Stimulated activated CD4-positive, alpha-beta T cell treated with anti-CD3 and anti-CD28 coated beads, TNF-alpha, amount 100 ng/mL, for 1 hour (primary cell): Measurements from ENCODE around the gene DEDD2.

Source experiments
- DNase-seq, 3 donors: peaks; one replicate each; pipeline ENCODE4 v3.0.0-alpha.2; 2020; ENCODE audit warnings: low read depth in 3 of 3, low spot score in 1 of 3

Gene DEDD2

DNA sequence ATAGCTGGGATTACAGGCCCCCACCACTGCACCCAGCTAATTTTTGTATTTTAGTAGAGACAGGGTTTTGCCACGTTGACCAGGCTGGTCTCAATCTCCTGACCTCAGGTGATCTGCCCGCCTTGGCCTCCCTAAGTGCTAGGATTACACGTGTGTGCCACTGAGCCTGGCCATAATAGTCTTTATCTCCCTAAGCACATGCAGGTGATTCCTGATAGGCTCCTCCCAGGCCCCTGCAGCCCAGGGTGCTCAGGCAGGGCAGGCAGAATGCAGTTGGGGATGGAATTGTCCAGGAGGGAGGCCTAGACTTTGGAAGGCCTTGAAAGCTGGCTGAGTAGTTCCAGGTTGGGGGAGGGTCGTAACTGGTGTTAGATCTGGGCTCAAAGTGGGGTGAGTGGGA is 11.2 kb upstream of the DEDD2 start:
- DNase-seq, result no peak

DNA sequence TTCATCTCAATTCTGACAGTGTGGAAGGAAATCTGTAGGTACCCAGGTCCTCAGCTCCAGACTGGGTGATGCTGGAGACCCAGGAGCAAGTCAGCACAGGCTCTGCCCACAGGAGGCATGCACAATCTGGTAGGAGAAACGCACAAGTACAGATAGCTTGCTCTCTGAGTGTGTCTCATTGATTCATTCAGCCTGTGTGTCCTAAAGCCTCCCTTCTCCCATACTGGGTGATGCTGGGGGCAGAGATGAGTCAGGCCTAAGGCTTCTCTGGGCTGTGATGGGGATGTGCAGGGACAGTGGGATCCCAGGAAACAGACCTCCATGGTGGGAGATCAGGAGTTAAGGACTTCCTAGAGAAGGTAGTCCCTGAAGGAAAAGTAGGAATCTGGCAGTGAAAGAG is 9.4 kb upstream of the DEDD2 start:
- no peak for DNase-seq

DNA sequence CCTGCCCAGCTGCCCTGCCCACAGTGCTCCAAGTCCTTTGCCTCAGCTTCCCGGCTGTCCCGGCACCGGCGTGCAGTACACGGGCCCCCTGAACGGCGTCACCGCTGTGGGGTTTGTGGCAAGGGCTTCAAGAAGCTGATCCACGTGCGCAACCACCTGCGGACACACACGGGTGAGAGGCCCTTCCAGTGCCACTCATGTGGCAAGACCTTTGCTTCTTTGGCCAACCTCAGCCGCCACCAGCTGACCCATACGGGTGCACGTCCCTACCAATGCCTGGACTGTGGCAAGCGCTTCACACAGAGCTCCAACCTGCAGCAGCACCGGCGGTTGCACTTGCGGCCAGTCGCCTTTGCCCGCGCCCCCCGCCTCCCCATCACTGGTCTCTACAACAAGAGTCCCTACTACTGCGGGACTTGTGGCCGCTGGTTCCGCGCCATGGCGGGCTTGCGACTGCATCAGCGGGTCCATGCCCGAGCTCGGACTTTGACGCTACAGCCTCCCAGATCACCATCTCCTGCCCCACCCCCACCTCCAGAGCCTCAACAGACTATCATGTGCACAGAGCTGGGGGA is 8.3 kb upstream of the DEDD2 start:
- DNase-seq, result no peak

DNA sequence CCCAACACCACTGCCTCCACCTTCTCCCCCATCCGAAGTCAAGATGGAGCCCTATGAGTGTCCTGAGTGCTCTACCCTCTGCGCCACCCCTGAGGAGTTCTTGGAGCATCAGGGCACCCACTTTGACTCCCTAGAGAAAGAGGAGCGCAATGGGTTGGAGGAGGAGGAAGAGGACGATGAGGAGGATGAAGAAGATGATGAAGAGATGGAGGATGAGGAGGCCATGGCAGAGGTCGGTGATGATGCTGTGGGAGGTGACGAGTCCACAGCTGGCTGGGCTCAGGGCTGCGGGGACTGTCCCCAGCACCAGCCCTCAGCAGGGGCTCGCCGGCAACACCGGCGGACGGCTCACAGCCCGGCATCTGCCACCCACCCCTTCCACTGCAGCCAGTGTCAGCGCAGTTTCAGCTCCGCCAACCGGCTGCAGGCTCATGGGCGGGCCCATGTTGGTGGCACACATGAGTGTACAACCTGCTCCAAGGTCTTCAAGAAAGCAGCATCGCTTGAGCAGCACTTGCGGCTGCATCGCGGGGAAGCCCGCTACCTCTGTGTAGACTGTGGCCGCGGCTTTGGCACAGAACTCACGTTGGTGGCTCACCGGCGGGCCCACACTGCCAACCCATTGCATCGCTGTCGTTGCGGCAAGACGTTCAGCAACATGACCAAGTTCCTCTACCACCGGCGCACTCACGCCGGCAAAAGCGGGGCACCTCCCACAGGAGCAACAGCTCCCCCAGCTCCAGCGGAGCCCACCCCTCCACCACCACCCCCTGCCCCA is 7.7 kb upstream of the DEDD2 start:
- DNase-seq, result no peak

DNA sequence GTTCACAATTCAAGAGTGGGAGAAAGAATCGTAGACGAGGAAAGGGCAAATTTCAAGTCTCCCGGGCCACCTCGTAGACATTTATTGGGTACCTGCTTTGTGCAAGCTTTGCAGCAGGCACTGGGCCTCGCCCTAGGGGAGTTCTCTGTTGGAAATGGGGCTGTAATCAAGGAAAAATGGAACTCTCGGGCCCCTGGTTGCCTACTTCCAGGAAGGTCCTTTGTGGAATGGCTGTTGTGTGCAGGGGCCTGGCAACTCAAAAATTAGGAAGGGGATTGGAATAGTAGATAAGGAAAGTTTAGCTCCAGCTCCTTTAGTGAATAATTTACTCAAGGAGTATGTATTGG is 3.2 kb upstream of the DEDD2 start:
- no peak for DNase-seq

DNA sequence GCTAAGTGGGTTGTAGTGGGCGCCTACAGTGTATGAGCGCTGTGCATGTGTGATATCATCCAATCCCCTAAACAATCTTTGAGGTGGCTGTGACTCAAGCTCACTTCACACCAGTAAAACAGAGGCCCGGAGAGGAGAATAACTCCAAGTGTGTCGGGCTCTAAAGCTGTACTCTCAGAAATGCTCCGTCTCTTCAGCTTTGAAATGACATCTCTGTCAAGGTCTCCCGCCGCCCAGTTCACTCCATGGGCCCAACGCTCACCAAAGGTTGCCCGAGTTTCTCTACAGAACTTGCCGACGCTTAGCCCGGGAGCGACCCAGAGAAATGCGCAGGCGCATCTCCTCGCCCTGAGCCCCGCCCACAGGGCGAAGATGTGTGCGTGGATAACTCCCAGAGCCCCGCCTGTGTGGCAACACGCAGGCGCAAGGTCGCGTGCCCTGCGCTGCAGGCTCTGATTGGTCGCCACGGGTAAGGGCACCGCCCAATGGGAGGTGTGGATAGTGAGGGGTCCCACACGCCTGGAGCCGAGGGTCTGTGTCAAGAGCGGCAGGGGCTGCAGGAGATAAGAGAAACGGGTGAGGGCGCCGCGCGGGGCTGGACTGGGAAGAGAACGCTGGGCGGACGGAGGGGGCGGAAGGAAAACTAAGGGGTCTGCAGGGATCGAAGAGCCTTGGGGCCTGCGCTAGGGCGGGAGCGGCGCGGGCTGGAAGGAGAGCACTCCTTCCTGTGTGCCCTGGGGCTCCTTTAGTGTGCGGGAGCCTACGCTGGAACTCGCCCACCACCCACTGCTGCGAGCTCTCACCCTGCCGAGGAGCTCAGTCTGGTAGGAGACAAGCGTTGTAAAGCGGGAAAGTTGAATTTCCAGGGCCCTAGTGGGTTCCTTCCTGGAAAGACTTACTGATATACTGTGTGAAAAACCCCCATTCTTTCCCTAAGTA is 2.6 kb upstream of the DEDD2 start, which contains the start of gene ZNF526:
Gene ZNF526, plus strand, starts transcription at position 501 of the 939 bp plus-strand sequence. CDS start 4,092 bp downstream, outside the sequence.
- DNase-seq, result peak; percentile 89 to 94 (median 94)

DNA sequence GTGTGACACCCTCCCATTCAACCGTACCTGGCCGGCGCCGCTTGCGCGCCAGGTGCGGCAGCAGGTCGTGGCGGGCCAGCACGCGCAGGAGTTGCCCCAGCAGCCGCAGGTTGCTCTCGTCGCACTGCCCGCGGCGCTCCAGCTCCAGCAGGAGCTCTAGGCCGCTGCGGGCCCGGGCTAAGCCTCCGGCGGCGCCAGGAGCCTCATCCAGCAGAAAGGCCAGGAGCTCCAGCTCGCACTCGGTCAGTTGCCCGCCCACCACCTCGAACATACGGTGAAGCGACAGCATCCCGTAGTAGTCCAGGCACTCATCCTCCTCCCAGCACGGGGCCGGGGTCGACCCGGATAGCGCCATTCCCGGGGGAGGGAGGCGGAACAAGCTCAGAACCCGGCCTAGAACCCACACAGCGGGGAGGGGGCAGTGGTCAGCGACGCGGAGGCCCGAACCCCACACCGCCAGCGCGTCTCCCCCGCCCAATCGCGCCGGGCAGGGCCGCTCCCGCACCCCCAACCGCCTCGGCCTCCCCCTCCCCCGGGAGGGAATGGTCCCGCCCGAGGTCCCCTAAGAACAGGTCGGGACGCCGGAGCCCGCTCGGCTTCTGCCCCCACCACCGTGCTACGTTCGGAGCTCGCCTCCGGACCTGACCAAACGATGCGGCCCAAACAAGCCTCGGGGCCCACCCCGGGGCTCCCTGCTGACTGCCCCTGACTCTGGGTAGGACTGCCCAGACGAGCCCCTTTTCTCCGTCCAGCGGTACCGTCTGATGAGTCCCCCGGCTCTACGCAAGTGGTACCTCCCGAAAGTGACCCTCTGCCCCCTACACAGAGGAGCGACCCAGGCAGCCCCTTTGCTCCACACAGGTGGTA is 591 bp downstream of the DEDD2 start:
- no peak for DNase-seq

DNA sequence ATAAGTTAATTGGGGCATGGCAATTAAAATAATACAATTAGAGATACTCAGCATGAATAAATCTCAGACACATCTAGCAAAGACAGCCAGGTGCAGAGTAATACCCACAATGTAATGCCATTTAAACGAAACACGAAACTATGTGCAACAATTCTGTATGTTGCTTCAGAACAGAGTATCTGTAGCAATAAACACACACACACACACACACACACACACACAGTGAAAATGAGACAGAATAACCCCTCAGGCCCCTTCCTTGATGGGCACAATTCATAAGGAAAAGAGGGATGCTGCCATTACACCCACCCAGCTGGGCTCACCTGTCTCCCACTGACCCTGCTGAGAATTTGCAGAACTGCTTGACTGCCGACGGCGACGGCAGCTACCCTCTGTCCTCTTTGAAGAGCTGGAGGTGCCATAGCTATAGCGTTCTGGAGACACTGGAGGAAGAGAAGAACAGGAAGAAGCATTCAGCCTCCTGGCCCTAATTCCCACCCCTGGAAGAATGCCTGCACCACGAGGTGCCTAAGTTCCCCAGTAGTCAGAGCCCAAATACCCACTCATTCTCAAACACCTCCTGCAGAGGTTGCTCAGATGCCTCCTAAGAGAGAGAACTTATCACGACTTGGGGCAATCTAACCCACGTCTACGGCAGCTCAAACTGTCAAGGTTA is 2.5 kb downstream of the DEDD2 start:
- no peak for DNase-seq

DNA sequence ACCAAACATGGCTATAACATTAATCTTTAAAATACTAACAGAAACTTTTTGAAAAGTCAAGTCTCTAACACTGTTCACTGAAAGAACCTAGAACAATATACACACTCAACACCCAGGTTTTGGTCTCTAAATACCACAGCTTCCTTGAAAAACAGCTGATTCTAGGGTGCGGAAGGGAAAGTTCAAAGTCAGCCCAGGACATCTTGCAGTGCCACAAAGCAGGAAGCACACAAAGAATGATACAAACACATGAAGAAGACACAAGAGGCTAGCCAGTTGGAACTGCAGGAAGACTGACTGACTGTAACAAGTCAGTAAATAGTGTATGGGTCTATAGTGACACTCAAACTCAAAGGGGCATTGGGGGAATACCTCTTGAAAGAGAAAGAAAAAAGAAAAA is 4.6 kb downstream of the DEDD2 start:
- no peak for DNase-seq

DNA sequence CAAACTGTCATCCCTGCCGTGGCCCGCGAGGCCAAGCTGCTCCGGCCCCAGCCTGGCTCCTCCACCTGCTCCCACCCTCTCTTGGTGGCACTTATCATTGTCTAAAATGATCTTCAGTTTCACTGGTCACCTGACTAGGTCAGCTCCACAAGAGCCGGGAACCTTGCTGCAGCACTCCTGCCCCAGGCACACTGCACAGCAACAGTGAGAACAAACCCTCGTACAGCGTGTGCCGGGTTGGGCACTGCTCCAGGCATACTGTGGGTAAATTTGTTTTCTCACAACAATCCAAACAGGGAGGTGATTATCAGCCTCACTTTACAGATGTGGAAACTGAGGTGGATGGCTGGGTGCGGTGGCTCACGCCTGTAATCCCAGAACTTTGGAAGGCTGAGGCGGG is 8.9 kb downstream of the DEDD2 start:
- DNase-seq, result no peak

DNA sequence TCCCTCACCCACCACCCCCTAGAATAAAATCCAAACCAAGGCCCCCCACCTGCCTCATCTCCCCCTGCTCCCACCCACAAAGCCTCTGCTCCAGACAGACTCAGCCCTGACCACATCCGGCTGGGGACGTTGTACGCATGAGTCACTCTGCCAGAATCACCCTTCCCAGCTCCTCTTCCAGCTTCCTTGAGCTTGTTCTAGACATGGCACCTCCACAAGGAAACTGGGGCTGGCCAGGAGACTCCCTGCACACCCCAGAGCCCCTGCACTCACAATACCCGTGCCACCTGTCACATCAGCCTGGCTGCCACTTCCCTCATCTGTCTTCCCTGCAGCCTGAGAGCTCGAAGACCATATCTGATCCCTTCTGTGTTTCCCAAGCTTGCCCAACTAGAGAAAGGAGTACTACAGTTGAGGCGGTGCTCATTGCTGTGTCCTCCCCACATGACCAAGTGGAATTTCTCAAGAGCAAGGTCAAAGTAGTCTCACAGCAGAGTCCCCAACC is 9.7 kb downstream of the DEDD2 start:
- no peak for DNase-seq

DNA sequence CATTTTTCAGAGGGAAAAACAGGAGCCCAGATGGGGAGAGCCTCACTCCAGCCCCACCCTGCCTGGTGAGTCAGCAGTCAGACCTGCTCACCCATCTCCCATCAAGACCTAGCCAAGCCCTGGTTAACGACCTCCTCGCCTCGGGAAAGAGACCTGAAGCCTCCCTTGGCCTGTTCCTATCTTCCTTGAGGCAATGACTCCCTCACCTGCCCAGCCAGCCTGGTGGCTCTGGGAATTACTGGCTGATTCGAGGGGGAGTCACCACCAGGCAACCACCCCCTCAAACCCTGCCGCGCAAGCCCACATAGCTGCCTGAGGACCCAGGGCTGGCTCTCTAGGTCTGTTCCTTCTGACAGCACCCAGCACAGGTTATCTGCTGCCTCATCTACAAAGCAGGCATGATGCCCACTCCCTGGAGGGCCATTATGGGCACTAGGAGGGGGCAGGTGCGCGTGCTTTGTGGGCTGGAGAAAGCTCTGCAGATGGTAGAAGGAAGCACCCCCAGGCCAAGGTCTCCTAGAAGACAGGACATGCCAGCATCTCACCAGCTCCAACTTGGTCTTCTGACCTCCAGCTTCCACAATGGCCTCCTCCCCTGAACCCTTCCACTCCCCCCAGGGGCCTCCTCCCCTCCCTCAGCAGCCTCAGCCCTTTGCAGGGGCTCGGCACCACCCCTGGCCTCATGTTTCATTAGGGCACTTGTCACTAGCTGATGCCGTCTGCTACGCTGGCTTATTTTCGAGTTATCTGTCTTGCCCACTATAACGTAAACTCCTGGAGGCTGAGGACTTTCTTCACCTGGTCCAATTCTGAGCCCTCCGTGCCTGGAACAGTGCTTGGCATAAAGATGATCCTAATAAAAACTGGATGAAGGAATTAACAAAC is 10.4 kb downstream of the DEDD2 start:
- DNase-seq, result no peak

DNA sequence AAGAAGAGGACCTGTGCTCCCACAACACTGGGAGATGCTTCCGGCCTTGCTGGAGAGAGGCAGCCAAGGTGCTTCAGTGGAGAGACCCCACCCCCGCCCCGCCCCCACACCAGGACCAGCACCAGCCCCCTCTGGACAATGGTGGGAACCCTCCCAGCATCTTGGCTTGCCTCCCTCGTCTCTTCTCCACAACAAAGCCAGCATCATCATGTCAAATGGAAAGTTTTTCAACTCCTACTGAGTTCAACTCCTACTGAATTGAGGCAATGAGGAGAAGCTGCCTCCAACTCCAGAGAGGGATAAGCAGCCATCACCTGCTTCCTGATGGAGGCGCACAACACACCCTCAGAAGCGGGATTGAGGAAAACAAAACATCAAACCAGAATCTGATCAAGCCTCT is 12.8 kb downstream of the DEDD2 start:
- no peak for DNase-seq

DNA sequence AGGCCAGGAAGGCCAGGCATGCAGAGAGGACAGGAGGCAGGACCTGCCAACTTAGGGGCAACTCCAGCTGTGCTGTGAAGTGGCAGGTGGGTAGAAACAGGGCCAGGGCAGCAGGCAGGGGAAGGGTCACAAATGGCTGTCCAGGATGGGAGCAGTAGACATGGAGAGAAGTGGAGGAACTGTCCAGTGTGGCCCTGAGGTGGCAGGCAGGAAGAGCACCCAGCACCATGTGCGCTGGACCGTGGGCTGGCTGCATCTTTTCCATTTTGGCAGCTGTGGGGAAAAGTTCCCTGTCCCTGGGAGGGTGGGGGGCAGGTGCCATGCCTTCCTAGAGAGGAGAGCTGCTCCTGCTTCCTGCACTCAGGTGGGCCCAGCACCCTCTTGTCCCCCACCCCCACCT is 13.8 kb downstream of the DEDD2 start:
- DNase-seq, result no peak

DNA sequence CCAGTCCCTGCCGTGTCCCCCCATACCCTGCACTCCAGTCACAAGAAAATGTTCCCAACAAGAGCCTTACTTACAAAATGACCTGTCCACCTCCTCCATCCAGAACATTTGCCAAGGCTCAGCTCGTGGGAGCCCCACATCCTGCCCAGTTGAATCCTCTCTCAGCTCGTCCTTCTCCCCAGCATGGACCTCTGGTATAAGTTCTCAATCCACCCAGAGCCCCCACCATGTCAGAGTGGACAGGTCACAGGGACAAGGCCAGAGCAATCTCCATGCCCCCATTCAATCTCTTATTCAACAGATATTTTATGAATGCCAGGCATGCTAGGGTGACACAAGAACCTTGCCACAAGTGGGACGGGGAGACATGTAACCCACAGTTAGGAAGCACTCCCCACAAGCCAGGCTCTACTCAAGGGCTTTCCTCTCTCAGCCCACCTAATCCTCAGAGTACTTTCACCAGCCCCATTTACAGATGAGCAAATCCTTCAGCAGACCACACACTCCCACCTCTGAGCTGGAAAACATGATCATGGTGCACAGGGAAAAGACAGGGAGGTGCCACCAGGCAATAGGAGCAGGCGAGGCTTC is 15.1 kb downstream of the DEDD2 start:
- no peak for DNase-seq

DNA sequence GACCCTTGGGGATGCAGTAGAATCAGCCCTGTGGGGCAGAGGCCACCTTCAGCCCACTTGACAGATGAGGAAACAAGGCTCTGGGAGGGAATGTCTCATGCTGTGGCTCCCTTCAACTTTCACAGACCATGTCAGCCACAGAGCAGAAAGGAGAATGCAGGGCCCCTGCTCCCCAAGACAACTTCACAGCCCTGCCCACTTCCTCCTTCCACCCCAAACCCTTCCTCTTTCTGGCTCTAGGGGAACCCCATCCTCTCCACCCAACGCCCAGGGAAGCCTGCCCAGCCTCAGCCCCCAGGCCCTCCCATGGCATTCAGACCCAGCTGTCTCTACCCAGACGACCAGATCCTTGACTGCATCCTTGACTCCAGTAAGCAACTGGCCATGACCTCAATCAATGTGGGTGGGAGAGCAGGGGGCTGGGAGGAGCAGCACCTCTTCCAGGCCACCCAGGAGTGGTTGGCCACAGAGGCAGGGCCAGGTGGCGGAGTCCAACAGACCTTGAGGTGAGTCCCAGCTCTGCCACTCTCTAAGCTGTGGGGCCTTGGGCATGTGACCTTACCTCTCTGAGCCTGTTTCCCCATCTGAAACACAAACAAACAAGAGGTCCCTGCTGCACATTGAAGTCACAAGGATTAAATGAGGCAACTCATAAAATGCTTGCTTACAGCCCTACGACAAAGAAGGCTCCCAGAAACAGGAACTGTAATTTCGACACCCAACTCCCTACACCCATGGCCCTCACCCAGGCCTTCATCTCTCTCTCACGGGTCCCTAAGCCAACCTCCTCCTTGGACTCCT is 15.8 kb downstream of the DEDD2 start:
- DNase-seq, result no peak

DNA sequence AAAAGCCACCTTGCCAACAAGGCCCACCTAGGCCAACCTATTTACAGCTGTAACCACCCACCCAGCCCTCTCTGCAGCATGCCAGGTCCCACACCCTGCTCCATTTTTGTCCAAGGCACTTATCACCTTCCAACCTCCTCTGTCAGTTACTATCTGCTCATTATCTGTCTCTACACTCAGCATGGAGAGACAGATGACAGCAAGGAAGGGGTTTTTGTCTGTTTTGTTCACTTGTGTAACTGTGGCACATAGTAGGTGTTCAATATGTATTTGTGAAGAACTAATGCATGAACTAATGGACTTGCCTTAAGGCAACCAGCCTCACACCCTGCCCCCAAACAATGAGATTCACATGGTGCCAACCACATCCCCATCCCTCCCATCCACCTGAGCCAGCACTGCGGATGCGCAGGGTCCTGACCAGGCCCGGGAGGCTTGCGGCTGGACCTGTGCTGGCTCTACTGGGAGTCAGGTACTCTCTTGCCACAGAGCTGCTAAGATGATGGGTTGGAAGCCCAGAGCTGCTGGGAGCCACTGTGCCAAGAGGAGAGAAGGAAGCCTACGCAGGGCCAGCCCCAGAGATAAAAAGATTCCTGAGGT is 17.3 kb downstream of the DEDD2 start:
- DNase-seq, result no peak
